GM20431 (cell line): ENCODE measurements around the gene EMX2.
"Not testable (repeated sequence)": the region's sequence is repeated elsewhere in the genome, so short reads cannot be mapped to it uniquely, and the experiment has no call there.

Source experiments
- in situ Hi-C: fragments of 300-500 bp; cut with MseI, MboI; formaldehyde crosslinking; loops from one replicate; pipeline ENCODE4 v1.15.0; 2020; ENCODE audit warnings: low sequenced_read_pairs; ENCODE audit not compliant: unreplicated experiment

Gene EMX2

GRCh38 chr10:117553142-117553814 lies 10.7 kb downstream of the EMX2 start:
- in situ Hi-C loops, result no loop called here

- in situ Hi-C loops, result no loop called here
Measured at GRCh38 chr10:117553815-117554172, 11.2 kb downstream of the EMX2 start.

- in situ Hi-C loops, result no loop called here
Measured at GRCh38 chr10:117554241-117554814, 11.8 kb downstream of the EMX2 start.

GRCh38 chr10:117555017-117555416 lies 12.5 kb downstream of the EMX2 start:
- in situ Hi-C loops, result no loop called here

- in situ Hi-C loops, result no loop called here
Measured at GRCh38 chr10:117555863-117556262, 13.3 kb downstream of the EMX2 start.

- in situ Hi-C loops, result no loop called here
Measured at GRCh38 chr10:117556356-117556755, 13.8 kb downstream of the EMX2 start.

- in situ Hi-C loops, result no loop called here
Measured at GRCh38 chr10:117559712-117560111, 17.2 kb downstream of the EMX2 start.

GRCh38 chr10:117560942-117561341 lies 18.4 kb downstream of the EMX2 start:
- in situ Hi-C loops, result no loop called here

GRCh38 chr10:117562220-117562619 lies 19.7 kb downstream of the EMX2 start:
- in situ Hi-C loops, result no loop called here

- in situ Hi-C loops, result no loop called here
Measured at GRCh38 chr10:117562896-117563737, 20.6 kb downstream of the EMX2 start.

- in situ Hi-C loops, result no loop called here
Measured at GRCh38 chr10:117563780-117564179, 21.2 kb downstream of the EMX2 start.

- in situ Hi-C loops, result no loop called here
Measured at GRCh38 chr10:117565068-117565467, 22.5 kb downstream of the EMX2 start.

GRCh38 chr10:117568334-117568733 lies 25.8 kb downstream of the EMX2 start:
- in situ Hi-C loops, result no loop called here

GRCh38 chr10:117569610-117570390 lies 27.3 kb downstream of the EMX2 start:
- in situ Hi-C loops, result no loop called here

GRCh38 chr10:117570880-117571279 lies 28.3 kb downstream of the EMX2 start:
- in situ Hi-C loops, result no loop called here

- in situ Hi-C loops, result no loop called here
Measured at GRCh38 chr10:117574498-117575146, 32.1 kb downstream of the EMX2 start.

- in situ Hi-C loops, result no loop called here
Measured at GRCh38 chr10:117578490-117578889, 35.9 kb downstream of the EMX2 start.

- in situ Hi-C loops, result no loop called here
Measured at GRCh38 chr10:117578999-117579590, 36.5 kb downstream of the EMX2 start.

- in situ Hi-C loops, result no loop called here
Measured at GRCh38 chr10:117581961-117582360, 39.4 kb downstream of the EMX2 start.

GRCh38 chr10:117584831-117585230 lies 42.3 kb downstream of the EMX2 start:
- in situ Hi-C loops, result not testable (repeated sequence)
